ENCODE measurements around the gene ABLIM1.

Gene ABLIM1

GRCh38 chr10:114482480-114483304 is 175.4 kb downstream of the ABLIM1 start:
- no peak for FAIRE-seq

- no peak for FAIRE-seq
These were observed 177.0 kb downstream of the ABLIM1 start for GRCh38 chr10:114481055-114481454.

GRCh38 chr10:114479836-114480235 is 178.2 kb downstream of the ABLIM1 start:
- no peak for FAIRE-seq

GRCh38 chr10:114479307-114479706 is 178.8 kb downstream of the ABLIM1 start:
- FAIRE-seq = no peak

- FAIRE-seq = no peak
These were observed 179.8 kb downstream of the ABLIM1 start for GRCh38 chr10:114478281-114478680.

- FAIRE-seq = no peak
These were observed 180.8 kb downstream of the ABLIM1 start for GRCh38 chr10:114477285-114477684.

GRCh38 chr10:114474989-114475388 is 183.1 kb downstream of the ABLIM1 start:
- FAIRE-seq = no peak

- FAIRE-seq = no peak
These were observed 184.3 kb downstream of the ABLIM1 start for GRCh38 chr10:114473776-114474175.

GRCh38 chr10:114472877-114473253 is 185.2 kb downstream of the ABLIM1 start:
- no peak for FAIRE-seq

- FAIRE-seq = no peak
These were observed 185.9 kb downstream of the ABLIM1 start for GRCh38 chr10:114471906-114472876.

- FAIRE-seq = peak; percentile 86
These were observed 186.8 kb downstream of the ABLIM1 start for GRCh38 chr10:114470956-114471905.

- FAIRE-seq = no peak
These were observed 187.7 kb downstream of the ABLIM1 start for GRCh38 chr10:114470361-114470760.

GRCh38 chr10:114458955-114459354 is 199.1 kb downstream of the ABLIM1 start:
- FAIRE-seq = no peak

- no peak for FAIRE-seq
These were observed 199.7 kb downstream of the ABLIM1 start for GRCh38 chr10:114458216-114458920.

GRCh38 chr10:114453576-114453975 is 204.5 kb downstream of the ABLIM1 start:
- no peak for FAIRE-seq

- no peak for FAIRE-seq
These were observed 209.2 kb downstream of the ABLIM1 start for GRCh38 chr10:114448897-114449296.

GRCh38 chr10:114445332-114445731 is 212.7 kb downstream of the ABLIM1 start:
- FAIRE-seq = no peak

- no peak for FAIRE-seq
These were observed 213.3 kb downstream of the ABLIM1 start for GRCh38 chr10:114444819-114445218.

GRCh38 chr10:114442091-114442630 is 215.9 kb downstream of the ABLIM1 start:
- no peak for FAIRE-seq

GRCh38 chr10:114441107-114441506 is 217.0 kb downstream of the ABLIM1 start:
- FAIRE-seq = no peak
